ENCODE data around the gene MAST4. TPM values are rescaled to one million over a fixed set of nuclear protein-coding genes. Genes with fewer than 3 reads are reported as not detected.

Gene MAST4
- total RNA-seq, 1 experiment from 2014 or later, result 26.5 TPM

GRCh38 chr5:66587771-66588170 lies 8.4 kb upstream of the MAST4 start:
- Mint-ChIP-seq H3K36me3 (ENCODE audit: insufficient read depth, unreplicated experiment) (no peaks in the 10 kb centered on the region), H3K9me3 (ENCODE audit: unreplicated experiment) (no peaks in the 10 kb centered on the region), H3K4me3 (ENCODE audit: unreplicated experiment) (no peak overlapping the region), H3K27ac (ENCODE audit: low read depth, unreplicated experiment) (no peak overlapping the region), H3K4me1 (ENCODE audit: insufficient read depth, unreplicated experiment) (peaks cover 2% of the 10 kb centered on the region), H3K27me3 (ENCODE audit: insufficient read depth, unreplicated experiment) (peaks cover 39% of the 10 kb centered on the region)
- CTCF ChIA-PET, result interaction anchor here (1.1 kb wide), 1 partner anchor 20 kb away, joined by 5 read pairs; no protein-coding TSS in a partner anchor
- no peak for TF ChIP-seq CTCF (IDR thresholded peaks at IDR 0.05; ENCODE audit: unreplicated experiment)
- no peak for DNase-seq (ENCODE audit: unreplicated experiment)
- intact Hi-C loops (cut with micrococcal nuclease), result no loop called here
- POLR2A ChIA-PET, result no interaction called here
- no TSS peak for BruUV-seq (replicated peaks)

- H3K4me1 Mint-ChIP-seq (ENCODE audit: insufficient read depth, unreplicated experiment), result peaks cover 16% of the 10 kb centered on the region
- H3K36me3 Mint-ChIP-seq (ENCODE audit: insufficient read depth, unreplicated experiment), result no peaks in the 10 kb centered on the region
- no peak for TF ChIP-seq CTCF (IDR thresholded peaks at IDR 0.05; ENCODE audit: unreplicated experiment)
- POLR2A ChIA-PET, result interaction anchor here (0.7 to 2.1 kb wide), 8 partner anchors 10 to 442 kb away, joined by 3 to 11 read pairs (median 4); no protein-coding TSS in a partner anchor
- H3K9me3 Mint-ChIP-seq (ENCODE audit: unreplicated experiment), result no peaks in the 10 kb centered on the region
- DNase-seq (ENCODE audit: unreplicated experiment), result peak; percentile 21
- no TSS peak for BruUV-seq (replicated peaks)
- intact Hi-C loops (cut with micrococcal nuclease), result loop anchor here (5.0 kb wide), 2 partner anchors 44 to 289 kb away; no protein-coding TSS in a partner anchor
- peak overlapping the region; percentile 84 for H3K4me3 Mint-ChIP-seq (ENCODE audit: unreplicated experiment)
- CTCF ChIA-PET, result interaction anchor here (0.8 to 1.7 kb wide), 3 partner anchors 146 to 290 kb away, joined by 4 to 5 read pairs (median 5); no protein-coding TSS in a partner anchor
- H3K27me3 Mint-ChIP-seq (ENCODE audit: insufficient read depth, unreplicated experiment), result peaks cover 80% of the 10 kb centered on the region
- H3K27ac Mint-ChIP-seq (ENCODE audit: low read depth, unreplicated experiment), result no peak overlapping the region
These were observed 516 bp downstream of the MAST4 start for GRCh38 chr5:66596636-66597182.

GRCh38 chr5:66597183-66597757 lies 1.1 kb downstream of the MAST4 start:
- Mint-ChIP-seq H3K27ac (ENCODE audit: low read depth, unreplicated experiment) (no peak overlapping the region), H3K4me3 (ENCODE audit: unreplicated experiment) (peak overlapping the region; percentile 84), H3K9me3 (ENCODE audit: unreplicated experiment) (no peaks in the 10 kb centered on the region), H3K27me3 (ENCODE audit: insufficient read depth, unreplicated experiment) (peaks cover 80% of the 10 kb centered on the region), H3K4me1 (ENCODE audit: insufficient read depth, unreplicated experiment) (peaks cover 16% of the 10 kb centered on the region), H3K36me3 (ENCODE audit: insufficient read depth, unreplicated experiment) (no peaks in the 10 kb centered on the region)
- no peak for TF ChIP-seq CTCF (IDR thresholded peaks at IDR 0.05; ENCODE audit: unreplicated experiment)
- peak; percentile 27 for DNase-seq (ENCODE audit: unreplicated experiment)
- intact Hi-C loops (cut with micrococcal nuclease), result loop anchor here (5.0 kb wide), 2 partner anchors 45 to 290 kb away; no protein-coding TSS in a partner anchor
- BruUV-seq (replicated peaks), result no TSS peak
- POLR2A ChIA-PET, result interaction anchor here (0.7 to 2.1 kb wide), 10 partner anchors 8 to 442 kb away, joined by 3 to 11 read pairs (median 4); no protein-coding TSS in a partner anchor
- CTCF ChIA-PET, result interaction anchor here (0.8 to 1.7 kb wide), 5 partner anchors 145 to 317 kb away, joined by 3 to 10 read pairs (median 5); no protein-coding TSS in a partner anchor

- no peak overlapping the region for H3K4me3 Mint-ChIP-seq (ENCODE audit: unreplicated experiment)
- CTCF ChIA-PET, result no interaction called here
- H3K27me3 Mint-ChIP-seq (ENCODE audit: insufficient read depth, unreplicated experiment), result peaks cover 92% of the 10 kb centered on the region
- no peak for DNase-seq (ENCODE audit: unreplicated experiment)
- TF ChIP-seq CTCF (IDR thresholded peaks at IDR 0.05; ENCODE audit: unreplicated experiment), result no peak
- no peaks in the 10 kb centered on the region for H3K9me3 Mint-ChIP-seq (ENCODE audit: unreplicated experiment)
- intact Hi-C loops (cut with micrococcal nuclease), result no loop called here
- H3K4me1 Mint-ChIP-seq (ENCODE audit: insufficient read depth, unreplicated experiment), result peaks cover 3% of the 10 kb centered on the region
- BruUV-seq (replicated peaks), result no TSS peak
- no peaks in the 10 kb centered on the region for H3K36me3 Mint-ChIP-seq (ENCODE audit: insufficient read depth, unreplicated experiment)
- POLR2A ChIA-PET, result no interaction called here
- no peak overlapping the region for H3K27ac Mint-ChIP-seq (ENCODE audit: low read depth, unreplicated experiment)
These were observed 6.4 kb downstream of the MAST4 start for GRCh38 chr5:66602621-66603020.
